GM12892 (cell line): ENCODE results near the gene ASTN2.

ENCODE experiments used
- POLR2AphosphoS5 ChIP-seq: IDR thresholded peaks from 2 replicates; pipeline ENCODE4 v1.6.1; 2011; ENCODE audit warnings: low read depth, low read length, control low read depth
- TAF1 ChIP-seq: IDR thresholded peaks from 2 replicates; pipeline ENCODE4 v1.6.1; 2011; ENCODE audit warnings: low read depth, mild to moderate bottlenecking, control low read depth, low read length, borderline replicate concordance

DNA sequence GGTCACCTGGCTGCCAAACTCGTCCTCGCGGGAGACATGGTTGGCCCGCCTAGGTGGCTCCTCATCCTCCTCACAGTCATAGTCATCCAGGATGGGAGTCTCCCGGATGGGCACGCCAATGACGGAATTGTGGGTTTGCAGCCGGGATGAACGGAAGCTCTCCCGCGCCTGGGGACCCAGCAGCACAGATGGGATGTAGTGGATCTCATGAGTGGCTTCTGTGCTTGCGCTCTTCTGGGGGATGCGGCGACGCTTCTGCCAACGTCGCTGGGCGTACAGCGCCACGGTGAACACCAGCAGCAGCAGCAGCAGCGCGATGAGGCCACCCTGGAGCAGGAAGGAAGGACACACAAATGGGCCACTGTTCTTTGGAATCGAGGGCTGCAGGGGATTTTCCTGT lies 200.4 kb downstream of the ASTN2 start:
- TF ChIP-seq TAF1 = no peak
- TF ChIP-seq POLR2AphosphoS5 = no peak
